MM.1S (cell line): Measurements from ENCODE around the gene ZNF586.

Experiments used
- DNase-seq: peaks from one replicate; pipeline ENCODE4 v3.0.0-alpha.2; 2015
- H2AFZ ChIP-seq: fragments of 300-600 bp; sonication (generic); 2 replicates; pipeline ENCODE4 v1.6.0; 2016; ENCODE audit warnings: antibody characterized with exemption, low read length
- H3F3A ChIP-seq: fragments of 300-600 bp; sonication (generic); 2 replicates; pipeline ENCODE4 v1.6.1; 2016; ENCODE audit warnings: mild to moderate bottlenecking, antibody characterized with exemption, low read length, moderate library complexity, mixed read lengths; ENCODE audit not compliant: insufficient read depth
- H3K27ac ChIP-seq: fragments of 300-600 bp; sonication (generic); 2 replicates; pipeline ENCODE4 v1.5.1; 2016; ENCODE audit warnings: mild to moderate bottlenecking, low read length
- H3K27me3 ChIP-seq: fragments of 300-600 bp; sonication (generic); replicated peaks from 2 replicates; pipeline ENCODE4 v1.6.0; 2016; ENCODE audit warnings: low read length; ENCODE audit not compliant: insufficient read depth
- H3K36me3 ChIP-seq: fragments of 300-600 bp; sonication (generic); replicated peaks from 2 replicates; pipeline ENCODE4 v1.6.1; 2016; ENCODE audit warnings: mild to moderate bottlenecking, low read length, mixed read lengths; ENCODE audit not compliant: insufficient read depth
- H3K4me1 ChIP-seq: fragments of 300-600 bp; sonication (generic); 2 replicates; pipeline ENCODE4 v1.6.1; 2016; ENCODE audit warnings: low read length, mixed read lengths
- H3K4me2 ChIP-seq: fragments of 300-600 bp; sonication (generic); 2 replicates; pipeline ENCODE4 v1.6.0; 2016; ENCODE audit warnings: low read depth, low read length
- H3K4me3 ChIP-seq: fragments of 300-600 bp; sonication (generic); 2 replicates; pipeline ENCODE4 v1.5.1; 2016; ENCODE audit warnings: low read length, mixed read lengths
- H3K79me2 ChIP-seq: fragments of 300-600 bp; sonication (generic); 2 replicates; pipeline ENCODE4 v1.6.1; 2016; ENCODE audit warnings: mixed run types, low read length, mixed read lengths
- H3K9ac ChIP-seq: fragments of 300-600 bp; sonication (generic); 2 replicates; pipeline ENCODE4 v1.6.1; 2016; ENCODE audit warnings: low read length, mixed read lengths
- H3K9me2 ChIP-seq: fragments of 300-600 bp; sonication (generic); replicated peaks from 2 replicates; pipeline ENCODE4 v1.6.1; 2016; ENCODE audit warnings: mild to moderate bottlenecking, low read length, mixed read lengths; ENCODE audit not compliant: insufficient read depth
- H3K9me3 ChIP-seq: fragments of 300-600 bp; sonication (generic); replicated peaks from 2 replicates; pipeline ENCODE4 v1.6.1; 2016; ENCODE audit warnings: mild to moderate bottlenecking, low read length, mixed read lengths; ENCODE audit not compliant: insufficient read depth
- H4K20me1 ChIP-seq: fragments of 300-600 bp; sonication (generic); 2 replicates; pipeline ENCODE4 v1.6.1; 2016; ENCODE audit warnings: mild to moderate bottlenecking, low read length, moderate library complexity, mixed read lengths; ENCODE audit not compliant: insufficient read depth
- CTCF ChIP-seq: fragments of 300-600 bp; sonication (generic); IDR thresholded peaks from 2 replicates; pipeline ENCODE4 v1.5.1; 2016; ENCODE audit warnings: antibody characterized with exemption, low read length, mixed read lengths
- EZH2 ChIP-seq: fragments of 300-600 bp; sonication (generic); optimal IDR thresholded peaks from 2 replicates; pipeline ENCODE3; 2017; ENCODE audit warnings: low read depth, mild to moderate bottlenecking, antibody characterized with exemption, low read length, mixed read lengths
- EZH2phosphoT487 ChIP-seq: fragments of 300-600 bp; sonication (generic); IDR thresholded peaks from 2 replicates; pipeline ENCODE4 v1.6.1; 2018; ENCODE audit warnings: antibody characterized with exemption, low read length

ZNF586 gene

DNA sequence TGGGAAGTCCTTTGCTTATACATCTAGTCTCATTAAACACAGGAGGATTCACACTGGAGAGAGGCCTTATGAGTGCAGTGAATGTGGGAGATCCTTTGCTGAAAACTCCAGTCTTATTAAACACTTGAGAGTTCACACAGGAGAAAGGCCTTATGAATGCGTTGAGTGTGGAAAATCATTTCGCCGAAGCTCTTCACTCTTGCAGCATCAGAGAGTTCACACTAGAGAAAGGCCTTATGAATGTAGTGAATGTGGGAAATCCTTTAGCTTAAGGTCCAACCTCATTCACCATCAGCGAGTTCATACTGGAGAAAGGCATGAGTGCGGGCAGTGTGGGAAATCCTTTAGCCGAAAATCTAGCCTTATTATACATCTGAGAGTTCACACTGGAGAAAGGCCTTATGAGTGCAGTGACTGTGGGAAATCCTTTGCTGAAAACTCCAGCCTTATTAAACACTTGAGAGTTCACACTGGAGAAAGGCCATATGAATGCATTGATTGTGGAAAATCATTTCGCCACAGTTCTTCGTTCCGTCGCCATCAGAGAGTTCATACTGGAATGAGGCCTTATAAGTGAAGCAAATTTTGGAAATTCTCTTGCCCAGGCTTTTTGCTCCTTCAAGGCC is 9.9 kb downstream of the ZNF586 start:
- Histone ChIP-seq H3K9me3 (no peaks in the 10 kb centered on the region), H3K4me2 (no peak overlapping the region), H3K9me2 (no peaks in the 10 kb centered on the region), H3F3A (peaks cover 5% of the 10 kb centered on the region; the same call in 1 of the 2 replicates), H3K79me2 (peaks cover 46% of the 10 kb centered on the region), H3K4me3 (no peak overlapping the region), H3K4me1 (0 out of 2 replicates have a peak, but pooled peaks cover 3% of the 10 kb centered on the region), H3K27ac (no peak overlapping the region), H2AFZ (no peak overlapping the region), H4K20me1 (no peaks in the 10 kb centered on the region), H3K9ac (no peak overlapping the region), H3K36me3 (peaks cover 40% of the 10 kb centered on the region), H3K27me3 (no peaks in the 10 kb centered on the region)
- TF ChIP-seq CTCF (no peak), EZH2phosphoT487 (no peak), EZH2 (no peak)
- DNase-seq: no peak

GRCh38 chr19:57786286-57786685 is 16.8 kb downstream of the ZNF586 start:
- H2AFZ ChIP-seq: no peak overlapping the region
- no peaks in the 10 kb centered on the region for H4K20me1 ChIP-seq
- H3F3A ChIP-seq: no peaks in the 10 kb centered on the region
- no peaks in the 10 kb centered on the region for H3K27me3 ChIP-seq
- no peak for TF ChIP-seq EZH2phosphoT487
- no peak overlapping the region for H3K4me2 ChIP-seq
- H3K9me3 ChIP-seq: no peaks in the 10 kb centered on the region
- peaks cover 3% of the 10 kb centered on the region; the same call in 1 of the 2 replicates for H3K36me3 ChIP-seq
- H3K9me2 ChIP-seq: no peaks in the 10 kb centered on the region
- no peak overlapping the region for H3K27ac ChIP-seq
- DNase-seq: no peak
- no peaks in the 10 kb centered on the region; the same call in 1 of the 2 replicates for H3K79me2 ChIP-seq
- no peak overlapping the region for H3K4me3 ChIP-seq
- H3K4me1 ChIP-seq: no peaks in the 10 kb centered on the region
- no peak overlapping the region for H3K9ac ChIP-seq

- H4K20me1 ChIP-seq: no peaks in the 10 kb centered on the region
- no peaks in the 10 kb centered on the region; the same call in 1 of the 2 replicates for H3K79me2 ChIP-seq
- H3K36me3 ChIP-seq: peaks cover 3% of the 10 kb centered on the region; the same call in 1 of the 2 replicates
Measured at GRCh38 chr19:57786906-57787305, 17.4 kb downstream of the ZNF586 start.

More at GRCh38 chr19:57786906-57787305, 17.4 kb downstream of the ZNF586 start:
- no peaks in the 10 kb centered on the region for H3K9me2 ChIP-seq
- no peak overlapping the region for H2AFZ ChIP-seq
- H3K27me3 ChIP-seq: no peaks in the 10 kb centered on the region
- H3K4me2 ChIP-seq: no peak overlapping the region
- H3K9ac ChIP-seq: no peak overlapping the region
- H3F3A ChIP-seq: no peaks in the 10 kb centered on the region
- no peaks in the 10 kb centered on the region for H3K9me3 ChIP-seq
- no peak overlapping the region for H3K27ac ChIP-seq
- no peaks in the 10 kb centered on the region for H3K4me1 ChIP-seq
- no peak for DNase-seq
- no peak for TF ChIP-seq EZH2
- no peak for TF ChIP-seq CTCF
- TF ChIP-seq EZH2phosphoT487: no peak
- H3K4me3 ChIP-seq: no peak overlapping the region
